LoVo (cell line): ENCODE measurements around the gene INPPL1.
"Not testable (repeated sequence)": the region's sequence is repeated elsewhere in the genome, so short reads cannot be mapped to it uniquely, and the experiment has no call there.

ENCODE experiments used
- DNase-seq: peaks from one replicate; pipeline ENCODE4 v3.0.0-alpha.2; 2016; ENCODE audit warnings: low spot score

Gene INPPL1

GRCh38 chr11:72244361-72245262 lies 20.0 kb downstream of the INPPL1 start:
- DNase-seq, result no peak

GRCh38 chr11:72245263-72245816 lies 20.8 kb downstream of the INPPL1 start:
- no peak for DNase-seq

DNA sequence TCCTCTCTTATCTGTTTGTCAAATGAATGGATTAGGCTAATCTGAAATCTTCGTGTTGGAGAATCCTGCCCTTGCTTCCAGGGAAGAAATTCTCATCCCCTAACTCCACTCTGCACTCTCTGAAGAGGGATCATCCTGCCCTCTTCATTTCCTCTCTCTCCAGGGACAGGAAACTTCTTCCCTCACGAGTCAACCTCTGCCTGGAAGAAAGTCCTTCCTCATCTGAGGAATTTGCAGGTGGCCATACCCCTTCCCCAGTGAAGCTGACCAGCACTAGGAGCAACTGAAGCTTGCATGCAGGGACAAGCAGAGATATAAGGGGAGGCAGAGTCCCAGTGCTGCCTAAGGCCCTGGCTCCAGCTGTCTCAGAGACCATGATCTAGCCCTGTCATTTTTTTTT lies 23.0 kb downstream of the INPPL1 start:
- no peak for DNase-seq

DNA sequence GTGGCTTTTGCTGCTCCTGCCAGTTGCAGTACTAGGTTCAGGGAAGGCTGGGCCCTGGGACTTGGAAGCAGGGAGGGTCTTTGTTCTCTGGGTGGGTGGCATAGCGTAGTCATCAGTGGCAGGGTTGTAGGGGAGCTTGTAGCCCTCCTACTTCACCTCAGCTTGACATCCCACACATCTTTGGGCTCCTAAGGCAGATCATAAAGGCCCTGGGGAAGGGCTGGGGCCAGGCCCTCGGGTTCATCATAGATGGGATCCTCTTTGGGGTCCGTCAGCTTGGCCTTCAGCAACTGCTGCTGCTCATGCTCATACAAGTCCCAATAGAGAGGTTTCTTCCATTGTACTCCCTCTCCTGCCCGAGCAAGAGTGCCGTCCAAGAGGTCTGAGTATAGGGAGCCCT lies 25.4 kb downstream of the INPPL1 start:
- no peak for DNase-seq

DNA sequence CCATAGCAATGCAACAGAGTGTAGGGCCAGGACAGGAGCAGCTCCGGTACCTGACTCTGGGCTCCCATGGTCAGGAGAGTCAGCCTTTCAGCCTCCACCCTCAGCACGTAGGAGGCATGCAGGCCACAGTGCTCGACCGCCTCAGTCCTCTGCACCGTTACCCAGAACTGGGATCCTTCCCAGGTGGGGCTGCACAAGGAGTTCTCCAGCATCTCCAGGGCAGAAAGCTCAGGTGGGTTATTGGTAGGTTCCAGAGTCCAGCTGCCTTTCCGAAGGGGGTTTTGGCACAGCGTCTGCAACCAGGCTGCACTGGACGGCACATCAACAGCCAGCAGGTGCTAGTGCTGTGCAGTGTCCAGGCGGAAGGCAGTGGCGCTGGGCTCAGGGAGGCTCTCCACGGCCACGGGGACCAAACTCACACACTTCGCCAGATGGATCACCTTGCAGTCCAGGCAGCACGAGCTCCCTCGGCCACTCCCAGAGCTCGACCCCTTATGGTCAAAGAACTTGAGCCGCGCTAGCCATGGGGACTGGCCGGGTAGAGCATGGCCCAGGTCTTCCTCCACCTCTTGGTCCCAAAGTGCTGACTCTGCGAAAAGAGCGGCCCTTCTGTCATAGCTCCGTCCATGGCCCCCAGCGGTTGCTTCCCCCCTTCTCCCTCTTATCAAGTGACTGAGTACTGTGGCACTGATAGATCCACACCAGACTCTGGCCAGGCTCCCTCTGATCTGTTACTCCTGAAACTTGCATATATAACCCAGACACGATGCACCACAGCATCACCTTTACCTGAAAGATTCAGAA lies 26.3 kb downstream of the INPPL1 start:
- no peak for DNase-seq

DNA sequence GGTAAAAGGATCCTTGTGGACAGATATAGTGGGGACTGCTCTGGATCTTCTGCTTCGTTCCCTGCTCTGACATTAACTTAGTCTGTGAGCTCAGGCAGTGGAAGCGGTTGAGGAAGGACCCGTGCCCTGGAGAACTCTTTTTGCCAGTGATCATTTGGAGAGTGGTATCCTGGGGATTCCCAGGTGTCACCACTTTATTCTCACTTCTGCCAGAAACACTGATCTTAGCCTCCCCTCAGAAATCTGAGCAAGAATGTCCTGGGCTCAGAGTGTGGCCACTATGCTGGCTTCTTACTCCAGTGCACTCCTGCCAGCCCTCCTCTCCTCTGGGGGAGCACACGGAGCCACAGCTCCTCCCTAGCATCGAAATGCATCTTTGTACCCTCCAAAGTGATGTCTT lies 27.0 kb downstream of the INPPL1 start:
- DNase-seq, result no peak

DNA sequence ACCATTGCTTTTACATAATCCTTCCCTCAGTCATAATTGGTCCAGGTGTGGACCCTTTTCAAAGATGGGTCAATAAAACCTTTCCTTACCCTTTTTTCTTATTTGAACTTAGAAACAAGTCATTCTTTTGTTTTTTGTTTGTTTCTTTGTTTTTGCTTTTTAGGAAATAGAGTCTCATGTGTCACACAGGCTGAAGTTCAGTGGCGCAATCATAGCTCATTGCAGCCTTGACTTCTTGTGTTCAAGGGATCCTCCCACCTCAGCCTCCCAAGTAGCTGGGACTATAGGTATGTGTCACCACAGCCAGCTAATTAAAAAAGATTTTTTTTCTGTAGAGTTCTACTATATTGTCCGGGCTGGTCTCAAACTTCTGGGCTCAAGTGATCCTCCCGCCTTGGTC lies 28.8 kb downstream of the INPPL1 start:
- no peak for DNase-seq

DNA sequence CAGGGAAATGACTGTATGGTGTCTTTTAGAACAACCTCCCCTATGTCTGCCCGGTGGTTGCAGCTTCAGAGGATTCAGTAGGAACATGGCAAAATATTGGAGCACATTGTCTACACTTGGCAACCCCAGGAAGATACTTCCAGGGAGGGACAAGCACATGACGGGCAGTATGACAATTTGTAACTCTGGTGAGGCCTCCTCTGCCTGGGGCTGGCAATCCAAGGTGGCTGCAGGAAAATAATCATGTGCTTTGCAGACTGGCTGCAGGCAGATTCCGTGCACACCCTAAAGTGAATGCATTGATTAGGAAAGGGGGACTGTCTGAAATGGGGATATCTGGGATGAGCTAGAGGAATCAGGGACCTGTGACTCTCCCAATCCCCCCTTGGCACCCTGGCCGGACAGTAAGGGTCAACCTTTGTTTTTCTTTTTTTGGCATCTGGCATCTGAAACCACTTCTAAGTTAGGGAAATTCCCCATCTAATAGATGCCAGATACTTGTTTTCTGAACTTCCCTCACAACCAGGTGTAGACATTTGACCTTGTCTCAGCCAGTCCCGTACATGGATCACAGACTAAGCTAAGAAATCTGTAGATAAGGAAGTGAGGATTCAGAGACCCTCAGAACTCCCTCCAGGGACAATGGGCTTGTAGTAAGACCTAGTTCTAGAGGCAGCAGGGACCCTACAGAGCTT lies 29.9 kb downstream of the INPPL1 start:
- no peak for DNase-seq

- DNase-seq, result no peak
Observed at GRCh38 chr11:72257570-72257969, 33.0 kb downstream of the INPPL1 start.

- DNase-seq, result no peak
Observed at GRCh38 chr11:72259490-72259889, 34.9 kb downstream of the INPPL1 start.

DNA sequence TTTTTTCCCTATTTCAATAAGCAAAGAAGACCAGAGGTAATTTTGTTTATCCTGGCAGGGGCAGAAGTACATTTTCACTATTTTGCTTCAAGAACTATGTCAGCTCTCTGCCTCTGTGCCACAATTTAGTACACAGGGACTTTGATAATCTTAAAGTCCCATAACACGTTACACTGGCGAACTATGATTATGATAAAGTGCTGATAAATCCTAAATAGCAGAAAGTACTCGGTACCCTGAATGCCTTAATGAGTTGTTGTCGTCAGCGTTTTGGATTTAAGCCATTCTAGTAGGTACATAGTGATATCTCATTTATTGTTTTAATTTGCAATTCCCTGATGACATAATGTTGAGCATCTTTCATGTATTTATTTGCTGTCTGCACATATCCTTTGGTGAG lies 36.0 kb downstream of the INPPL1 start:
- no peak for DNase-seq

DNA sequence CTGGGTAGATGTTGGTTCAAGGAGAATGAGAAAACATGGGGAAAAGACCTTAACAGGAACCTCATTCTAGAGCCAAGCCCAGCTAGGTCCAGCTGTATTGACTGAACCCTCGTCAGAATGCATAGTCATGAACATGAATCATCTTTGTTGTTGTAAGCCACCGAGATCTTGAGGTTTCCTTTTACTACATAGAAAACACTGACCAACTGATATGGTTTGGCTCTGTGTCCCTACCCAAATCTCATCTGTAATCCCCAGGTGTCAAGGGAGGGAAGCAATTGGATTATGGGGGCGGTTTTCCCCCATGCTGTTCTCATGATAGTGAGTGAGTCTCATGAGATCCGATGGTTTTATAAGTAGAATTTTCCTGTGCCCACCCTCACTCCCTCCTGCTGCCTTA lies 38.8 kb downstream of the INPPL1 start:
- DNase-seq, result peak; percentile 18

- DNase-seq, result no peak
Observed at GRCh38 chr11:72265951-72266350, 41.4 kb downstream of the INPPL1 start.

GRCh38 chr11:72266960-72267359 lies 42.4 kb downstream of the INPPL1 start:
- not testable (repeated sequence) for DNase-seq

- DNase-seq, result no peak
Observed at GRCh38 chr11:72267956-72268617, 43.5 kb downstream of the INPPL1 start.

GRCh38 chr11:72271980-72272379 lies 47.4 kb downstream of the INPPL1 start:
- no peak for DNase-seq

DNA sequence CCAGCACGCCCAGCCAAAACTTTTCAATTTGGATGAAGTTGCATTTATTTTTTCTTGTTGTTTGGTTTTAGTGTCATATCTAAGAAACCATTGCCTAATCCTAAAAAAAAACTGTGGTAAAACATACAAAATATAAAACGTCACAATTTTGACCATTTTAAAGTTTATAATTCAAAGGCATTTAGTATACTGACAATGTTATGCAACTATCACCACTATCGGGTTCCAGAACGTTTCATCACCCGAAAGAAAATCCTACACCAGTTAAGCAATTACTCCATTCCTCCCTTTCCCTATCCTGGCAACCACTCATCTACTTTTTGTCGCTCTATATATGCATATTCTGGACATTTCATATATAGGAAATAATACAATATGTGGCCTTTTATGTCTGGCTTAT lies 49.9 kb downstream of the INPPL1 start:
- no peak for DNase-seq

DNA sequence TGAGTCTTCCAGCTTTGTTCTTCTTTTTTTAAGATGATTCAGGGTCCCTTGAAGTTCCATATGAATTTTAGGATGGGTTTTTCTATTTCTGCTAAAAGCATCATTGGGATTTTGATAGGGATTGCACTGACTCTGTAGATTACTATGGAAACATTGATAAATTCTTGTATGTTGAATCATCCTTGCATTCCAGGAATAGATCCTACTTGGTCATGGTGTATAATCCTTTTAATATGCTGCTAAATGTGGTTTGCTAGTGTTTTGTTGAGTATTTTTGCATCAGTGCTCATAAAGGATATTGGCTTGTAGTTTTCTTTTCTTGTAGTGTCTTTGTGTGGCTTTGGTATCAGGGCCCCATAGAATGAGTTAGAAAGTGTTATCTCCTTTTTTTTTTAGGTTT lies 54.3 kb downstream of the INPPL1 start:
- DNase-seq, result no peak

- no peak for DNase-seq
Observed at GRCh38 chr11:72280037-72280436, 55.5 kb downstream of the INPPL1 start.

DNA sequence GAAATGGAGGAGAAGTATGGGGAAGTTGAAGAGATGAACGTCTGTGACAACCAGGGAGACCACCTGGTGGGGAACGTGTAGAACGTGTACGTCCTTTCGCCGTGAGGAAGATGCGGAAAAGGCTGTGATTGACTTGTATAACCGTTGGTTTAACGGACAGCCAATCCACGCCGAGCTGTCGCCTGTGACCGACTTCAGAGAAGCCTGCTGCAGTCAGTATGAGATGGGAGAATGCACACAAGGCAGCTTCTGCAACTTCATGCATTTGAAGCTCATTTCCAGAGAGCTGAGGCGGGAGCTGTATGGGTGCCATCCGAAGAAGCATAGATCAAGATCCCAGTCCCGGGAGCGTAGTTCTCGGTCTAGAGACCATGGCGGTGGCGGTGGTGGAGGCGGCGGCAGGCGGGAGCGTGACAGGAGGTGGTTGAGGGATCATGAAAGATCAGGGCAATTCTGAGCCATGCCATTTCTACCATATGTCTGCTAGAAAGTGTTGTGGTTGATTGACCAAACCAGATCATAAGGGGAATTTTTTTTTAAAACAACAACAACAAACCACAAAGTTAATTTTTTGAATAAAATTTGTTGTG lies 56.3 kb downstream of the INPPL1 start:
- DNase-seq, result no peak

GRCh38 chr11:72283947-72284346 lies 59.4 kb downstream of the INPPL1 start:
- no peak for DNase-seq
